HEK293 (cell line): ENCODE measurements around the gene DHRS7.

Experiments used
- CTCF ChIA-PET: fragments of 350-600 bp; formaldehyde crosslinking; extraction: SDS; loops from one replicate; lab custom pipeline; 2021; ENCODE audit warnings: antibody characterized with exemption; lab: Yijun Ruan, JAX
- POLR2A ChIA-PET: fragments of 300-600 bp; formaldehyde crosslinking; extraction: SDS; loops from one replicate; lab custom pipeline; 2020; ENCODE audit warnings: antibody characterized with exemption, inconsistent platforms; lab: Yijun Ruan, JAX
- H3K27ac ChIP-seq: fragments of 200-500 bp; sonication (Bioruptor generic); 2 replicates; pipeline ENCODE4 v1.5.1; 2014; ENCODE audit warnings: low read depth, low read length, control low read depth, inconsistent platforms; ENCODE audit errors: extremely low read depth
- H3K36me3 ChIP-seq, 2 experiments: fragments of 200-500 bp in 1 of 2; sonication (Bioruptor generic) in 1 of 2; 1 replicate in 1 of 2; 2 replicates in 1 of 2; pipeline ENCODE4 v1.5.1; 2014 to 2017; ENCODE audit warnings: inconsistent platforms in 2 of 2, low read length in 2 of 2; ENCODE audit not compliant: control insufficient read depth in 2 of 2, insufficient read depth in 1 of 2
- H3K4me1 ChIP-seq: fragments of 200-500 bp; sonication (Bioruptor generic); 2 replicates; pipeline ENCODE4 v1.5.1; 2014; ENCODE audit warnings: mild to moderate bottlenecking, low read length, inconsistent platforms; ENCODE audit not compliant: control insufficient read depth, insufficient read depth
- H3K4me3 ChIP-seq: 2 replicates; pipeline ENCODE4 v1.5.1; 2011; ENCODE audit warnings: low read depth, mild to moderate bottlenecking, control low read depth, low read length, moderate library complexity
- H3K9me3 ChIP-seq: fragments of 200-500 bp; sonication (Bioruptor generic); 2 replicates; pipeline ENCODE4 v1.5.1; 2014; ENCODE audit warnings: low read depth, low read length, inconsistent platforms; ENCODE audit not compliant: control insufficient read depth, insufficient read depth
- OVOL3 ChIP-seq: fragments of 450-650 bp; formaldehyde crosslinking; IDR thresholded peaks from 2 replicates; pipeline ENCODE4 v1.5.1; 2016; ENCODE audit warnings: missing biosample characterization, missing genetic modification characterization
- PRDM10 ChIP-seq: fragments of 450-650 bp; formaldehyde crosslinking; IDR thresholded peaks from 2 replicates; pipeline ENCODE4 v1.5.1; 2016; ENCODE audit warnings: missing biosample characterization, missing genetic modification characterization
- PRDM6 ChIP-seq: fragments of 450-650 bp; formaldehyde crosslinking; IDR thresholded peaks from 2 replicates; pipeline ENCODE4 v1.5.1; 2017; ENCODE audit warnings: missing biosample characterization, missing genetic modification characterization
- REST ChIP-seq: fragments of 450-650 bp; formaldehyde crosslinking; IDR thresholded peaks from 2 replicates; pipeline ENCODE4 v1.5.1; 2016; ENCODE audit warnings: missing biosample characterization, missing genetic modification characterization
- SP2 ChIP-seq: fragments of 450-650 bp; formaldehyde crosslinking; IDR thresholded peaks from 2 replicates; pipeline ENCODE4 v1.5.1; 2016; ENCODE audit warnings: missing biosample characterization, missing genetic modification characterization
- TRIM28 ChIP-seq: IDR thresholded peaks from 2 replicates; pipeline ENCODE4 v1.6.1; 2011; ENCODE audit warnings: low read length, control low read depth, borderline replicate concordance
- WT1 ChIP-seq: fragments of 450-650 bp; formaldehyde crosslinking; IDR thresholded peaks from 2 replicates; pipeline ENCODE4 v1.5.1; 2016; ENCODE audit warnings: missing biosample characterization, missing genetic modification characterization
- ZBTB11 ChIP-seq: fragments of 450-650 bp; formaldehyde crosslinking; conservative IDR thresholded peaks from 2 replicates; pipeline ENCODE4 v1.5.1; 2016; ENCODE audit warnings: low read depth, missing biosample characterization, missing genetic modification characterization
- ZNF140 ChIP-seq: fragments of 450-650 bp; formaldehyde crosslinking; IDR thresholded peaks from 2 replicates; pipeline ENCODE4 v1.5.1; 2016; ENCODE audit warnings: missing biosample characterization, missing genetic modification characterization
- ZNF148 ChIP-seq: fragments of 450-650 bp; formaldehyde crosslinking; IDR thresholded peaks from 2 replicates; pipeline ENCODE4 v1.5.0; 2017; ENCODE audit warnings: missing biosample characterization, missing genetic modification characterization, borderline replicate concordance
- ZNF184 ChIP-seq: fragments of 450-650 bp; IDR thresholded peaks from 2 replicates; pipeline ENCODE4 v1.5.1; 2018; ENCODE audit warnings: missing biosample characterization, mild to moderate bottlenecking, missing genetic modification characterization
- ZNF23 ChIP-seq: fragments of 450-650 bp; formaldehyde crosslinking; IDR thresholded peaks from 2 replicates; pipeline ENCODE4 v1.5.1; 2016; ENCODE audit warnings: missing biosample characterization, missing genetic modification characterization, borderline replicate concordance
- ZNF398 ChIP-seq: fragments of 450-650 bp; formaldehyde crosslinking; IDR thresholded peaks from 2 replicates; pipeline ENCODE4 v1.5.1; 2017; ENCODE audit warnings: missing biosample characterization, missing genetic modification characterization
- ZNF558 ChIP-seq: fragments of 450-650 bp; formaldehyde crosslinking; IDR thresholded peaks from 2 replicates; pipeline ENCODE4 v1.5.1; 2016; ENCODE audit warnings: missing biosample characterization, missing genetic modification characterization
- ZNF707 ChIP-seq: fragments of 450-650 bp; formaldehyde crosslinking; IDR thresholded peaks from 2 replicates; pipeline ENCODE4 v1.5.1; 2016; ENCODE audit warnings: missing biosample characterization, missing genetic modification characterization

Gene DHRS7

GRCh38 chr14:60114881-60115280, 50.3 kb downstream of the DHRS7 start:
- H3K4me1 ChIP-seq: no peaks in the 10 kb centered on the region
- TF ChIP-seq REST (no peak), OVOL3 (tag by site-specific recombination) (no peak), ZNF23 (tag by site-specific recombination) (no peak), ZNF707 (no peak), ZNF558 (no peak), ZBTB11 (tag by site-specific recombination) (no peak), PRDM6 (tag by site-specific recombination) (no peak), SP2 (no peak), ZNF140 (tag by site-specific recombination) (no peak), TRIM28 (no peak), ZNF148 (no peak), PRDM10 (tag by site-specific recombination) (no peak), ZNF184 (no peak), ZNF398 (tag by site-specific recombination) (no peak), WT1 (tag by site-specific recombination) (no peak)
- peaks cover 11 to 49% of the 10 kb centered on the region in 2 experiments for H3K36me3 ChIP-seq
- H3K9me3 ChIP-seq: no peaks in the 10 kb centered on the region
- H3K27ac ChIP-seq: no peak overlapping the region
- ChIA-PET CTCF (no interaction called here), POLR2A (no interaction called here)
- H3K4me3 ChIP-seq: no peak overlapping the region
